Trophoblast cell (in vitro differentiated cells and primary cell): ENCODE results near the gene DKK2.

Source experiments
- DNase-seq, 2 donors: peaks; one replicate each; pipeline ENCODE4 v3.0.0-alpha.2; 2016
- H2AFZ ChIP-seq: 2 replicates; pipeline ENCODE4 v1.6.1; 2013; ENCODE audit warnings: low read length, moderate library complexity, mild to moderate bottlenecking; ENCODE audit not compliant: insufficient read depth, poor library complexity
- H2AK5ac ChIP-seq: 2 replicates; pipeline ENCODE4 v1.6.1; 2013; ENCODE audit warnings: mild to moderate bottlenecking, low read length
- H2BK120ac ChIP-seq: 2 replicates; pipeline ENCODE4 v1.6.1; 2013; ENCODE audit warnings: low read length, mild to moderate bottlenecking, moderate library complexity; ENCODE audit not compliant: insufficient read depth, poor library complexity
- H2BK12ac ChIP-seq: 2 replicates; pipeline ENCODE4 v1.6.1; 2013; ENCODE audit warnings: mild to moderate bottlenecking, low read length, moderate library complexity
- H2BK5ac ChIP-seq: 2 replicates; pipeline ENCODE4 v1.6.1; 2013; ENCODE audit warnings: low read length, low read depth, moderate library complexity, mild to moderate bottlenecking; ENCODE audit not compliant: poor library complexity
- H3K14ac ChIP-seq: 2 replicates; pipeline ENCODE4 v1.6.1; 2013; ENCODE audit warnings: mild to moderate bottlenecking, low read length
- H3K18ac ChIP-seq: 2 replicates; pipeline ENCODE4 v1.6.1; 2013; ENCODE audit warnings: mild to moderate bottlenecking, low read length
- H3K23ac ChIP-seq: 2 replicates; pipeline ENCODE4 v1.6.1; 2013; ENCODE audit warnings: low read length
- H3K27ac ChIP-seq: 2 replicates; pipeline ENCODE4 v1.5.1; 2013; ENCODE audit warnings: low read depth, mild to moderate bottlenecking, inconsistent platforms, low read length, moderate library complexity
- H3K27me3 ChIP-seq: 2 replicates; pipeline ENCODE4 v1.6.1; 2013; ENCODE audit warnings: inconsistent platforms, mild to moderate bottlenecking, low read length, moderate library complexity; ENCODE audit not compliant: insufficient read depth
- H3K36me3 ChIP-seq, 2 experiments: 1 replicate in 1 of 2; 2 replicates in 1 of 2; pipeline ENCODE4 v1.6.1; 2013; ENCODE audit warnings: low read length in 2 of 2, mild to moderate bottlenecking in 2 of 2, moderate library complexity in 1 of 2; ENCODE audit not compliant: insufficient read depth in 2 of 2, control insufficient read depth in 1 of 2
- H3K4ac ChIP-seq: 2 replicates; pipeline ENCODE4 v1.6.1; 2013; ENCODE audit warnings: low read depth, mild to moderate bottlenecking, low read length, moderate library complexity
- H3K4me1 ChIP-seq, 2 experiments: 1 replicate in 1 of 2; 2 replicates in 1 of 2; pipeline ENCODE4 v1.6.1; 2013; ENCODE audit warnings: low read length in 2 of 2, mild to moderate bottlenecking in 2 of 2, moderate library complexity in 1 of 2; ENCODE audit not compliant: insufficient read depth in 2 of 2, control insufficient read depth in 1 of 2
- H3K4me2 ChIP-seq: 2 replicates; pipeline ENCODE4 v1.6.1; 2013; ENCODE audit warnings: inconsistent platforms, mild to moderate bottlenecking, low read length, moderate library complexity
- H3K4me3 ChIP-seq: 2 replicates; pipeline ENCODE4 v1.5.1; 2013; ENCODE audit warnings: mild to moderate bottlenecking, low read depth, low read length, inconsistent platforms
- H3K79me1 ChIP-seq: one replicate; pipeline ENCODE4 v1.6.1; 2013; ENCODE audit warnings: low read length
- H3K79me2 ChIP-seq: 2 replicates; pipeline ENCODE4 v1.6.1; 2013; ENCODE audit warnings: low read length, mild to moderate bottlenecking; ENCODE audit not compliant: control insufficient read depth, insufficient read depth, poor library complexity
- H3K9ac ChIP-seq: 2 replicates; pipeline ENCODE4 v1.6.1; 2013; ENCODE audit warnings: mild to moderate bottlenecking, low read length
- H3K9me3 ChIP-seq: 2 replicates; pipeline ENCODE4 v1.6.1; 2013; ENCODE audit warnings: low read depth, mild to moderate bottlenecking, control low read depth, inconsistent platforms, low read length; ENCODE audit not compliant: insufficient read depth
- H4K12ac ChIP-seq: 2 replicates; pipeline ENCODE4 v1.6.1; 2013; ENCODE audit warnings: low read depth, mild to moderate bottlenecking, low read length, moderate library complexity
- H4K8ac ChIP-seq: 2 replicates; pipeline ENCODE4 v1.6.1; 2013; ENCODE audit warnings: low read depth, mild to moderate bottlenecking, low read length, moderate library complexity
- H4K91ac ChIP-seq: one replicate; pipeline ENCODE4 v1.6.1; 2013; ENCODE audit warnings: low read depth, mild to moderate bottlenecking, low read length, moderate library complexity
- WGBS: extraction: QIAGEN DNeasy Blood & Tissue Kit; methylation state at CpG from one replicate; pipeline ENCODE4 v1.1.7; 2013; ENCODE audit warnings: missing lambda C conversion rate; ENCODE audit not compliant: insufficient read length, insufficient coverage; ENCODE audit errors: extremely low coverage; 5-methylcytosine and 5-hydroxymethylcytosine counted together

Gene DKK2

DNA sequence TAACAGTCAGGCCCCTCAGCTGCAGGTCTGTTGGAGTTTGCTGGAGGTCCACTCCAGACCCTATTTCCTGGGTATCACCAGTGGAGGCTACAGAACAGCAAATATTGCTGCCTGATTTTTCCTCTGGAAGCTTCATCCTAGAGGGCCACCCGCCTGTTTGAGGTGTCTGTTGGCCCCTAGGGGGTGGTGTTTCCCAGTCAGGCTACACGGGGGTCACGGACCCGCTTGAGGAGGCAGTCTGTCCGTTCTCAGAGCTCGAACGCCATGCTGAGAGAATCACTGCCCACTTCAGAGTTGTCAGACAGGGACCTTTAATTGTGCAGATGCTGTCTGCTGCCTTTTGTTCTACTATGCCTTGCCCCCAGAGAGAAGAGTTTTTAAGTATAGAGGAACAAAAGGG is 160.8 kb downstream of the DKK2 start:
- no peak overlapping the region for H3K4ac ChIP-seq
- WGBS: no CpG with 5 or more reads among the region's 7 CpGs

More for the DNA sequence above, 160.8 kb downstream of the DKK2 start:
- no peak overlapping the region for H4K91ac ChIP-seq
- no peak overlapping the region for H2AFZ ChIP-seq
- no peaks in the 10 kb centered on the region for H3K4me1 ChIP-seq
- H3K4me2 ChIP-seq: no peak overlapping the region
- H3K36me3 ChIP-seq: no peaks in the 10 kb centered on the region
- H3K4me3 ChIP-seq: no peak overlapping the region
- H3K9ac ChIP-seq: no peak overlapping the region
- no peaks in the 10 kb centered on the region for H3K27me3 ChIP-seq
- no peak overlapping the region for H3K27ac ChIP-seq
- no peak overlapping the region for H2BK12ac ChIP-seq
- no peaks in the 10 kb centered on the region for H3K79me2 ChIP-seq
- no peak overlapping the region for H4K12ac ChIP-seq
- no peak overlapping the region for H3K14ac ChIP-seq
- no peak overlapping the region for H2AK5ac ChIP-seq
- peaks cover 3% of the 10 kb centered on the region for H3K9me3 ChIP-seq
- H3K79me1 ChIP-seq: no peaks in the 10 kb centered on the region
- no peak for DNase-seq
- no peak overlapping the region for H2BK5ac ChIP-seq
- H4K8ac ChIP-seq: no peak overlapping the region
- no peak overlapping the region for H3K23ac ChIP-seq
- no peak overlapping the region for H3K18ac ChIP-seq
- H2BK120ac ChIP-seq: no peak overlapping the region
